ENCODE measurements around the gene HYAL2. TPM values are rescaled to one million over a fixed set of nuclear protein-coding genes. Genes with fewer than 3 reads are reported as not detected.

The HYAL2 gene
- total RNA-seq, 1 donor from 2014 or later, result 4.2 TPM

- Mint-ChIP-seq H3K27ac (peak within 1 kb of the TSS; percentile 95), H3K4me1 (peaks cover 20% of the 10 kb centered on the region), H3K36me3 (ENCODE audit: low read depth) (peaks cover 39% of the 10 kb centered on the region), H3K27me3 (no peaks in the 10 kb centered on the region), H3K9me3 (no peaks in the 10 kb centered on the region), H3K4me3 (peak within 1 kb of the TSS; percentile 86)
- intact Hi-C loops (cut with micrococcal nuclease), result loop anchor here (1.0 to 10.0 kb wide), 10 partner anchors 29 to 1268 kb away; partner anchors contain the start of genes AMIGO3, CYB561D2, IMPDH2 and INKA1
- ATAC-seq (ENCODE audit: low read depth) (peak; percentile 99), DNase-seq (peak; percentile 87)
- TF ChIP-seq CTCF (IDR thresholded peaks at IDR 0.05), result no peak
- ChIA-PET CTCF (interaction anchor here (0.6 to 1.8 kb wide), 3 partner anchors 67 to 623 kb away, joined by 4 to 5 read pairs (median 4); no protein-coding TSS in a partner anchor), POLR2A (interaction anchor here (0.9 to 2.0 kb wide), 15 partner anchors 11 to 204 kb away, joined by 3 to 25 read pairs (median 6); partner anchors contain the start of genes CYB561D2, NPRL2, RASSF1 and RBM5)
Observed at GRCh38 chr3:50292159-50293078, 30.1 kb downstream of the HYAL2 start, which contains the start of gene IFRD2. Gene IFRD2 (minus strand): TSS chr3:50292429. CDS start chr3:50292274, 155 bp downstream.

- ChIA-PET POLR2A (no interaction called here), CTCF (no interaction called here)
- no peak for TF ChIP-seq CTCF (IDR thresholded peaks at IDR 0.05)
- Mint-ChIP-seq H3K27me3 (no peaks in the 10 kb centered on the region), H3K4me3 (peak overlapping the region; percentile 7), H3K4me1 (peaks cover 16% of the 10 kb centered on the region), H3K27ac (no peak overlapping the region), H3K36me3 (ENCODE audit: low read depth) (peaks cover 51% of the 10 kb centered on the region), H3K9me3 (no peaks in the 10 kb centered on the region)
- no peak for ATAC-seq (ENCODE audit: low read depth)
- intact Hi-C loops (cut with micrococcal nuclease), result loop anchor here (10.0 kb wide), 2 partner anchors 485 to 1265 kb away; partner anchors contain the start of genes IMPDH2, INKA1 and NDUFAF3
- DNase-seq, result no peak
Observed at GRCh38 chr3:50290161-50290641, 32.3 kb downstream of the HYAL2 start.

GRCh38 chr3:50289130-50289529 is 33.4 kb downstream of the HYAL2 start:
- POLR2A ChIA-PET, result no interaction called here
- TF ChIP-seq CTCF (IDR thresholded peaks at IDR 0.05), result no peak
- H3K4me3 Mint-ChIP-seq, result no peak overlapping the region
- no peak for DNase-seq
- H3K27ac Mint-ChIP-seq, result no peak overlapping the region
- no peaks in the 10 kb centered on the region for H3K27me3 Mint-ChIP-seq
- ATAC-seq (ENCODE audit: low read depth), result no peak
- H3K36me3 Mint-ChIP-seq (ENCODE audit: low read depth), result peaks cover 51% of the 10 kb centered on the region
- H3K9me3 Mint-ChIP-seq, result no peaks in the 10 kb centered on the region
- CTCF ChIA-PET, result no interaction called here
- intact Hi-C loops (cut with micrococcal nuclease), result no loop called here
- H3K4me1 Mint-ChIP-seq, result peaks cover 16% of the 10 kb centered on the region

GRCh38 chr3:50288387-50289007 is 34.0 kb downstream of the HYAL2 start:
- intact Hi-C loops (cut with micrococcal nuclease), result no loop called here
- Mint-ChIP-seq H3K27me3 (no peaks in the 10 kb centered on the region), H3K4me1 (peaks cover 16% of the 10 kb centered on the region), H3K4me3 (no peak overlapping the region), H3K36me3 (ENCODE audit: low read depth) (peaks cover 51% of the 10 kb centered on the region), H3K27ac (no peak overlapping the region), H3K9me3 (no peaks in the 10 kb centered on the region)
- ChIA-PET POLR2A (interaction anchor here (1.0 kb wide), 1 partner anchor 48 kb away, joined by 4 read pairs; no protein-coding TSS in a partner anchor), CTCF (no interaction called here)
- DNase-seq (no peak), ATAC-seq (ENCODE audit: low read depth) (no peak)
- TF ChIP-seq CTCF (IDR thresholded peaks at IDR 0.05), result no peak
